ENCODE results near the gene PAPSS1. TPM values are rescaled to one million over a fixed set of nuclear protein-coding genes. Genes with fewer than 3 reads are reported as not detected.
"Not testable (repeated sequence)": the region's sequence is repeated elsewhere in the genome, so short reads cannot be mapped to it uniquely, and the experiment has no call there.

Gene PAPSS1
- total RNA-seq, 2 experiments from 2014 or later, result 20.5 to 20.8 TPM

DNA sequence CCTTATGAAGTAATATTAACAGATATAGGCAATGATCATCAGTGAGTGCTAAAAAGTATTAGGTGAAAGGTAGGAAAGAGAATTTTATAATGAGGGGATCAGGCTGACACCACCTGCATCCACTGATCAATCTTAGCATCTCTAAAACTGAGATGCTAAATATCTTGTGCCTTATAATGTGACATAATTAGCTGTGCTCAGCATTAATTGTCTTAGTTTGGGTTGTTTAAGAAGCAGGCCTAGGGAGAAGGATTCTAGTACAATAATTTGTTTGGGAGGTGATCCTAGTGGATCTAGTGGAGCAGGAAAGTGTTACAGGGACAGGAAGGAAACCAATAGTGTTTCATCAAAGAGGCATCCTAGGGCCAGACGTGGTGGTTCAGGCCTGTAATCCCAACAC, 22.2 kb upstream of the PAPSS1 start:
- H3K27me3 Mint-ChIP-seq (ENCODE audit: low read depth), result peaks cover 7% of the 10 kb centered on the region
- ChIA-PET POLR2A (no interaction called here), CTCF (no interaction called here)
- H3K27ac Mint-ChIP-seq, result no peak overlapping the region
- no peaks in the 10 kb centered on the region for H3K36me3 Mint-ChIP-seq (ENCODE audit: low read depth)
- DNase-seq, result no peak
- H3K9me3 Mint-ChIP-seq (ENCODE audit: insufficient read depth), result no peaks in the 10 kb centered on the region
- no peak for ATAC-seq
- no peaks in the 10 kb centered on the region for H3K4me1 Mint-ChIP-seq (ENCODE audit: low read depth)
- H3K4me3 Mint-ChIP-seq, result no peak overlapping the region

DNA sequence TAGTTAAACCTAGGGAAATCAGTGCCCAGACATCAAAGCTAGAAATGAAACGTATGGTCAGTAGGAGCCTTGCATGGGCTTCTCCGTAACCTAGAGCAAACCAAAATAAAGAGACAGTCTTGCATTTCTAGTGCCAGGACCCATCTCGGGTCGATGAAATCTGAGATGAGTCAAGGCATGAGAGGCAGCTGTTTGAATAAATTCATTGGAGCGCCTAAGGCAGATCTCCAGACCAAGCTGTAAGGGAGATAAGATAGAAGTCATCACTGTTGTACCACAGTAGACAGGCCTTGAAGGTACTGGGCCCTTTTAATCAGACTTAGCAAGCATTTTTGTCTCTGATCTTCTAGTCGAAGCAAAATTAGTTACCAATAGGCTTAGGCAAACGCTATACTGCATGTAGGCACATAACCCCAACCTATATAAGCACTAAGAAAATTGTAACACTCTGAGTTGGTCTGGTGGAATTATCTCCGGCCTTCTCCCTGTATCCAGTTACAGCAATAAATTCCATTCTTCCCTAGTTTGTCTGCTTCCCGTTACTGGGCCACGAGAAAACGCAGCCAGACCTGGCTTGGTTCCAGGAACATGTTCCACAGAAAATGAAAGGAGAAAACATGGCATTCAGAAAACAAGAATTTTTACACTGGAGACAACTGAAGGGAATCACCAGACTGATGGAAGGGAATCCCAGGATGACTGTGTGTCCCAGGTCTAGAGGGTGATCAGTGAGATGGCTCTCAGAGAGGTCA, 21.1 kb upstream of the PAPSS1 start:
- DNase-seq (no peak), ATAC-seq (no peak)
- ChIA-PET CTCF (interaction anchor here (2.1 kb wide), 1 partner anchor 20 kb away, joined by 5 read pairs; no protein-coding TSS in a partner anchor), POLR2A (no interaction called here)
- Mint-ChIP-seq H3K4me3 (no peak overlapping the region), H3K9me3 (ENCODE audit: insufficient read depth) (no peaks in the 10 kb centered on the region), H3K36me3 (ENCODE audit: low read depth) (no peaks in the 10 kb centered on the region), H3K27ac (no peak overlapping the region), H3K4me1 (ENCODE audit: low read depth) (no peaks in the 10 kb centered on the region), H3K27me3 (ENCODE audit: low read depth) (peaks cover 2% of the 10 kb centered on the region)

DNA sequence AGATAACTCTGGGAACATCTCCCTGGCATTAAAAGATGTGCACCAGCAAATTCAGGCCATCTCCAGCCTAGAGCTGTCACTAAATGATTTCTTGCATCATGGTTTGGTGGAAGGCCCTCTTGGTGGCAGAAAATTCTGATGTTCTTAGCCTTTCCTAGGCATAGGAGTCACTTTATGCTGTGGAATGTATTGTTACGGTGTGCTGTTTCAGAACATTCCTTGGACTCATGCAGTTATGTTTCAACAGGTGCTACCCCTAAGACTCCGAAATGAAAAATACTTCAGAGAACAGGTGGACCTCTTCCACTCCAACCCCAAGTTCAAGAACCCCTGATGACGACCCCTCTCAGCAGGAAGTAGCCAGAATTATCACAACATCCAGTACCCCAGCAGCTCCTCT, 20.3 kb upstream of the PAPSS1 start:
- ATAC-seq (no peak), DNase-seq (no peak)
- H3K4me3 Mint-ChIP-seq, result no peak overlapping the region
- no peaks in the 10 kb centered on the region for H3K36me3 Mint-ChIP-seq (ENCODE audit: low read depth)
- CTCF ChIA-PET, result interaction anchor here (1.2 to 2.1 kb wide), 2 partner anchors 18 to 19 kb away, joined by 3 to 5 read pairs; no protein-coding TSS in a partner anchor
- POLR2A ChIA-PET, result no interaction called here
- no peak overlapping the region for H3K27ac Mint-ChIP-seq
- no peaks in the 10 kb centered on the region for H3K27me3 Mint-ChIP-seq (ENCODE audit: low read depth)
- no peaks in the 10 kb centered on the region for H3K4me1 Mint-ChIP-seq (ENCODE audit: low read depth)
- H3K9me3 Mint-ChIP-seq (ENCODE audit: insufficient read depth), result no peaks in the 10 kb centered on the region

- H3K4me3 Mint-ChIP-seq, result no peak overlapping the region
- H3K27me3 Mint-ChIP-seq (ENCODE audit: low read depth), result no peaks in the 10 kb centered on the region
- DNase-seq (no peak), ATAC-seq (no peak)
- H3K9me3 Mint-ChIP-seq (ENCODE audit: insufficient read depth), result no peaks in the 10 kb centered on the region
- H3K27ac Mint-ChIP-seq, result no peak overlapping the region
- ChIA-PET POLR2A (no interaction called here), CTCF (interaction anchor here (0.7 to 2.5 kb wide), 6 partner anchors 8 to 175 kb away, joined by 3 to 20 read pairs (median 6); partner anchors contain the start of gene PAPSS1)
- no peaks in the 10 kb centered on the region for H3K36me3 Mint-ChIP-seq (ENCODE audit: low read depth)
- H3K4me1 Mint-ChIP-seq (ENCODE audit: low read depth), result no peaks in the 10 kb centered on the region
Observed at GRCh38 chr4:107737450-107737849, 17.4 kb upstream of the PAPSS1 start.

- peak; percentile 57 for DNase-seq
- CTCF ChIA-PET, result interaction anchor here (0.7 to 2.5 kb wide), 7 partner anchors 9 to 183 kb away, joined by 3 to 20 read pairs (median 6); partner anchors contain the start of gene PAPSS1
- no peak overlapping the region for H3K4me3 Mint-ChIP-seq
Observed at GRCh38 chr4:107736924-107737448, 17.0 kb upstream of the PAPSS1 start.

GRCh38 chr4:107736037-107736436, 16.0 kb upstream of the PAPSS1 start:
- Mint-ChIP-seq H3K4me1 (ENCODE audit: low read depth) (no peaks in the 10 kb centered on the region), H3K4me3 (no peak overlapping the region), H3K27me3 (ENCODE audit: low read depth) (peaks cover 4% of the 10 kb centered on the region), H3K9me3 (ENCODE audit: insufficient read depth) (no peaks in the 10 kb centered on the region), H3K27ac (no peak overlapping the region), H3K36me3 (ENCODE audit: low read depth) (no peaks in the 10 kb centered on the region)
- ChIA-PET CTCF (interaction anchor here (1.1 to 2.5 kb wide), 7 partner anchors 9 to 182 kb away, joined by 5 to 20 read pairs (median 7); partner anchors contain the start of gene PAPSS1), POLR2A (no interaction called here)
- no peak for DNase-seq
- no peak for ATAC-seq

More at GRCh38 chr4:107736924-107737448, 17.0 kb upstream of the PAPSS1 start:
- no peak overlapping the region for H3K27ac Mint-ChIP-seq
- no peaks in the 10 kb centered on the region for H3K36me3 Mint-ChIP-seq (ENCODE audit: low read depth)
- ATAC-seq, result peak; percentile 57
- POLR2A ChIA-PET, result no interaction called here
- H3K4me1 Mint-ChIP-seq (ENCODE audit: low read depth), result no peaks in the 10 kb centered on the region
- no peaks in the 10 kb centered on the region for H3K9me3 Mint-ChIP-seq (ENCODE audit: insufficient read depth)
- H3K27me3 Mint-ChIP-seq (ENCODE audit: low read depth), result peaks cover 1% of the 10 kb centered on the region

GRCh38 chr4:107734120-107734519, 14.1 kb upstream of the PAPSS1 start:
- POLR2A ChIA-PET, result no interaction called here
- no peaks in the 10 kb centered on the region for H3K4me1 Mint-ChIP-seq (ENCODE audit: low read depth)
- H3K36me3 Mint-ChIP-seq (ENCODE audit: low read depth), result no peaks in the 10 kb centered on the region
- DNase-seq (no peak), ATAC-seq (no peak)
- H3K9me3 Mint-ChIP-seq (ENCODE audit: insufficient read depth), result no peaks in the 10 kb centered on the region
- H3K27ac Mint-ChIP-seq, result no peak overlapping the region
- H3K27me3 Mint-ChIP-seq (ENCODE audit: low read depth), result peaks cover 4% of the 10 kb centered on the region
- H3K4me3 Mint-ChIP-seq, result no peak overlapping the region
- CTCF ChIA-PET, result interaction anchor here (1.3 to 2.2 kb wide), 2 partner anchors 11 to 13 kb away, joined by 3 to 10 read pairs; no protein-coding TSS in a partner anchor

DNA sequence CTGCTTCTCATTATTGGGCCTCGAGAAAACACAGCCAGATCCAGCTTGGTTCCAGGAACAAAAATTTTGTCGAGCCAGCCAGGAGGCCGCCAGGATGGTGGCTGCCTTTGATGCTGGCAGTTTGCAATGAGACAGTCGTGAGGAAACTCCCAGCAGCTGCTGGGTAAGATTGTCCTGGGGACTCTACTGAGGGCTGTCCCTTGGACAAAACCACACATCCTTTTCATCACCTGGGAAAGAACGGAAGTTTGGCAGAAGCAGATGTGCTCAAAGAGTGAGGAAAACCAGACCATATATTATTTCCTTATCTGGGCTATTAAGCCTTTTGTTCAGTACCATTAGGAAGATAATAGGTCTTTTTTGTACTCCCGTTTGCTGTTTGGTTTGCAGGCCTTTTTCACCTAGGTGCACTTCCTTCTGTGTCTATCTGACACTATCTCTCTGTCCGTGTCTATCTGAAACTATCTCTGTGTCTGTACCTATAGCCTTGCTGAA, 13.4 kb upstream of the PAPSS1 start:
- CTCF ChIA-PET, result interaction anchor here (1.3 to 2.2 kb wide), 2 partner anchors 12 kb away, joined by 3 to 10 read pairs; no protein-coding TSS in a partner anchor
- Mint-ChIP-seq H3K27ac (no peak overlapping the region), H3K27me3 (ENCODE audit: low read depth) (peaks cover 4% of the 10 kb centered on the region), H3K4me1 (ENCODE audit: low read depth) (no peaks in the 10 kb centered on the region), H3K4me3 (no peak overlapping the region), H3K36me3 (ENCODE audit: low read depth) (no peaks in the 10 kb centered on the region), H3K9me3 (ENCODE audit: insufficient read depth) (no peaks in the 10 kb centered on the region)
- POLR2A ChIA-PET, result no interaction called here
- DNase-seq (no peak), ATAC-seq (no peak)

GRCh38 chr4:107729050-107729449, 9.0 kb upstream of the PAPSS1 start:
- H3K4me1 Mint-ChIP-seq (ENCODE audit: low read depth); H3K36me3 Mint-ChIP-seq (ENCODE audit: low read depth); H3K9me3 Mint-ChIP-seq (ENCODE audit: insufficient read depth); H3K27ac Mint-ChIP-seq; H3K27me3 Mint-ChIP-seq (ENCODE audit: low read depth); POLR2A ChIA-PET; DNase-seq; CTCF ChIA-PET; ATAC-seq; H3K4me3 Mint-ChIP-seq: not testable (repeated sequence)

GRCh38 chr4:107726131-107726925, 6.3 kb upstream of the PAPSS1 start:
- not testable (repeated sequence) for H3K4me3 Mint-ChIP-seq; H3K27ac Mint-ChIP-seq; H3K36me3 Mint-ChIP-seq (ENCODE audit: low read depth)

GRCh38 chr4:107725281-107725859, 5.3 kb upstream of the PAPSS1 start:
- H3K36me3 Mint-ChIP-seq (ENCODE audit: low read depth), result no peaks in the 10 kb centered on the region
- no peak overlapping the region for H3K27ac Mint-ChIP-seq
- ChIA-PET CTCF (interaction anchor here (3.0 kb wide), 1 partner anchor 11 kb away, joined by 11 read pairs; no protein-coding TSS in a partner anchor), POLR2A (no interaction called here)
- H3K27me3 Mint-ChIP-seq (ENCODE audit: low read depth), result no peaks in the 10 kb centered on the region
- H3K9me3 Mint-ChIP-seq (ENCODE audit: insufficient read depth), result no peaks in the 10 kb centered on the region
- no peak overlapping the region for H3K4me3 Mint-ChIP-seq
- H3K4me1 Mint-ChIP-seq (ENCODE audit: low read depth), result peaks cover 12% of the 10 kb centered on the region
- ATAC-seq, result no peak
- no peak for DNase-seq

More at GRCh38 chr4:107726131-107726925, 6.3 kb upstream of the PAPSS1 start:
- H3K4me1 Mint-ChIP-seq (ENCODE audit: low read depth); H3K9me3 Mint-ChIP-seq (ENCODE audit: insufficient read depth); H3K27me3 Mint-ChIP-seq (ENCODE audit: low read depth); POLR2A ChIA-PET; ATAC-seq; DNase-seq: not testable (repeated sequence)
- CTCF ChIA-PET, result interaction anchor here (3.0 kb wide), 1 partner anchor 10 kb away, joined by 11 read pairs; no protein-coding TSS in a partner anchor

All from activated CD8-positive, alpha-beta T cell treated with anti-CD3 and anti-CD28 coated beads, Interleukin-2, amount 10 ng/mL, durations not matched to agents 7 days and 5 days (primary cell).